GM23338 (cell line): Measurements from ENCODE around the gene KRT222. TPM values are rescaled to one million over a fixed set of nuclear protein-coding genes. Genes with fewer than 3 reads are reported as not detected.
A peak's percentile ranks its signal among the peaks of the same experiment; 100 is the strongest.

Experiments used
- ATAC-seq: fragments of 200-7000 bp; cut with Tn5 transposase; 3 replicates; pipeline ENCODE4 v1.9.1; 2020
- DNase-seq: peaks from one replicate; pipeline ENCODE4 v3.0.0-alpha.2; 2015; ENCODE audit warnings: low spot score
- H2AFZ ChIP-seq: fragments of 200-600 bp; sonication (generic); 2 replicates; pipeline ENCODE4 v1.8.0; 2016; ENCODE audit warnings: antibody characterized with exemption, mild to moderate bottlenecking, moderate library complexity
- H3F3A ChIP-seq: fragments of 200-600 bp; sonication (generic); replicated peaks from 2 replicates; pipeline ENCODE4 v1.8.0; 2017; ENCODE audit warnings: antibody characterized with exemption, mixed run types, low read depth
- H3K27ac ChIP-seq: fragments of 200-600 bp; sonication (generic); 2 replicates; pipeline ENCODE4 v1.6.1; 2016; ENCODE audit warnings: low read depth
- H3K27me3 ChIP-seq: fragments of 200-600 bp; sonication (generic); 2 replicates; pipeline ENCODE4 v1.8.0; 2016; ENCODE audit warnings: mild to moderate bottlenecking, mixed run types, moderate library complexity; ENCODE audit not compliant: insufficient read depth
- H3K36me3 ChIP-seq: fragments of 200-600 bp; sonication (generic); 2 replicates; pipeline ENCODE4 v1.8.0; 2016; ENCODE audit warnings: mild to moderate bottlenecking; ENCODE audit not compliant: insufficient read depth
- H3K4me1 ChIP-seq: fragments of 200-600 bp; sonication (generic); 2 replicates; pipeline ENCODE4 v1.8.0; 2016; ENCODE audit warnings: mild to moderate bottlenecking, moderate library complexity; ENCODE audit not compliant: insufficient read depth
- H3K4me2 ChIP-seq: fragments of 200-600 bp; sonication (generic); 2 replicates; pipeline ENCODE4 v1.7.1; 2017; ENCODE audit warnings: mixed run types
- H3K4me3 ChIP-seq: fragments of 200-600 bp; sonication (generic); 2 replicates; pipeline ENCODE4 v1.6.1; 2016; ENCODE audit warnings: mixed run types
- H3K79me2 ChIP-seq: fragments of 200-600 bp; sonication (generic); replicated peaks from 2 replicates; pipeline ENCODE4 v1.8.0; 2017; ENCODE audit warnings: mild to moderate bottlenecking; ENCODE audit not compliant: insufficient read depth
- H3K9me2 ChIP-seq: fragments of 200-600 bp; sonication (generic); 2 replicates; pipeline ENCODE4 v1.8.0; 2017; ENCODE audit not compliant: insufficient read depth
- H4K20me1 ChIP-seq: fragments of 200-600 bp; sonication (generic); replicated peaks from 2 replicates; pipeline ENCODE4 v1.8.0; 2017; ENCODE audit warnings: mild to moderate bottlenecking; ENCODE audit not compliant: insufficient read depth
- H3K27ac Mint-ChIP-seq: 2 replicates; pipeline ENCODE4 v1.8.0; 2020; ENCODE audit warnings: inconsistent platforms, mild to moderate bottlenecking, moderate library complexity, mixed read lengths
- H3K27me3 Mint-ChIP-seq: 3 replicates; pipeline ENCODE4 v1.8.0; 2022; ENCODE audit warnings: low read depth, mild to moderate bottlenecking, moderate library complexity, mixed read lengths, inconsistent platforms; ENCODE audit not compliant: insufficient read depth, poor library complexity
- H3K36me3 Mint-ChIP-seq: 3 replicates; pipeline ENCODE4 v1.8.0; 2021; ENCODE audit warnings: low read depth, mild to moderate bottlenecking, inconsistent platforms, moderate library complexity, mixed read lengths
- H3K4me1 Mint-ChIP-seq: 3 replicates; pipeline ENCODE4 v1.8.0; 2020; ENCODE audit warnings: mild to moderate bottlenecking, inconsistent platforms, mixed read lengths
- H3K4me3 Mint-ChIP-seq: 3 replicates; pipeline ENCODE4 v1.8.0; 2021; ENCODE audit warnings: moderate library complexity, mild to moderate bottlenecking, inconsistent platforms, mixed read lengths
- H3K9me3 Mint-ChIP-seq: 3 replicates; pipeline ENCODE4 v1.8.0; 2020; ENCODE audit warnings: moderate library complexity, mild to moderate bottlenecking, inconsistent platforms, mixed read lengths
- CREB1 ChIP-seq: fragments of 250-450 bp; sonication (Bioruptor Pico); IDR thresholded peaks from 2 replicates; pipeline ENCODE4 v1.5.0; 2020; ENCODE audit warnings: low read depth, mild to moderate bottlenecking, moderate library complexity
- EZH2phosphoT487 ChIP-seq: fragments of 200-600 bp; sonication (generic); IDR thresholded peaks from one replicate; pipeline ENCODE4 v1.8.1; 2018; ENCODE audit warnings: antibody characterized with exemption; ENCODE audit not compliant: unreplicated experiment
- JUNB ChIP-seq: IDR thresholded peaks from one replicate; pipeline ENCODE4 v1.6.1; 2016; ENCODE audit warnings: antibody characterized with exemption; ENCODE audit not compliant: unreplicated experiment
- NANOG ChIP-seq: IDR thresholded peaks from 2 replicates; pipeline ENCODE4 v1.6.1; 2016; ENCODE audit warnings: antibody characterized with exemption, borderline replicate concordance
- POLR2AphosphoS5 ChIP-seq: IDR thresholded peaks from 2 replicates; pipeline ENCODE4 v1.6.1; 2016; ENCODE audit warnings: antibody characterized with exemption, low read depth
- STAT1 ChIP-seq: IDR thresholded peaks from one replicate; pipeline ENCODE4 v1.6.1; 2016; ENCODE audit warnings: antibody characterized with exemption; ENCODE audit not compliant: unreplicated experiment
- ZNF114 ChIP-seq: fragments of 250-450 bp; sonication (Bioruptor Pico); IDR thresholded peaks from 2 replicates; pipeline ENCODE4 v1.5.0; 2020; ENCODE audit warnings: mild to moderate bottlenecking, moderate library complexity
- ZNF331 ChIP-seq: fragments of 250-450 bp; sonication (Bioruptor Pico); IDR thresholded peaks from 2 replicates; pipeline ENCODE4 v1.5.0; 2020; ENCODE audit warnings: low read depth, mild to moderate bottlenecking, moderate library complexity
- polyA plus RNA-seq: library from polyadenylated mRNA; unstranded; fragments of >200 nt; fragmentation: Nextera tagmentation; extraction: Ambion mirVana; gene quantifications from 2 replicates; pipeline ENCODE4 v1.2.1, GENCODE V29; 2016
- total RNA-seq: library from RNA; depleted of rRNA; stranded (reverse); fragments of >200 nt; shearing (Covaris generic); gene quantifications from 2 replicates; pipeline ENCODE4 v1.2.3, GENCODE V29; 2014
- TF ChIP-seq, protein P1 (sequence below): IDR thresholded peaks from 2 replicates; pipeline ENCODE4 v1.6.1; 2016; ENCODE audit warnings: antibody characterized with exemption
- TF ChIP-seq, protein P2 (sequence below), 2 experiments: fragments of 200-600 bp in 1 of 2; sonication (generic) in 1 of 2; conservative IDR thresholded peaks; 2 replicates each; pipeline versions ENCODE4 v1.5.1 to v1.6.1; 2016 to 2017; ENCODE audit warnings: antibody characterized with exemption in 2 of 2, low read depth in 2 of 2, mild to moderate bottlenecking in 2 of 2, moderate library complexity in 1 of 2
- TF ChIP-seq, protein P3 (sequence below): IDR thresholded peaks from one replicate; pipeline ENCODE4 v1.6.1; 2018; ENCODE audit warnings: antibody characterized with exemption; ENCODE audit not compliant: unreplicated experiment

The KRT222 gene
- total and polyA plus RNA-seq, 2 experiments from 2014 or later = not detected

DNA sequence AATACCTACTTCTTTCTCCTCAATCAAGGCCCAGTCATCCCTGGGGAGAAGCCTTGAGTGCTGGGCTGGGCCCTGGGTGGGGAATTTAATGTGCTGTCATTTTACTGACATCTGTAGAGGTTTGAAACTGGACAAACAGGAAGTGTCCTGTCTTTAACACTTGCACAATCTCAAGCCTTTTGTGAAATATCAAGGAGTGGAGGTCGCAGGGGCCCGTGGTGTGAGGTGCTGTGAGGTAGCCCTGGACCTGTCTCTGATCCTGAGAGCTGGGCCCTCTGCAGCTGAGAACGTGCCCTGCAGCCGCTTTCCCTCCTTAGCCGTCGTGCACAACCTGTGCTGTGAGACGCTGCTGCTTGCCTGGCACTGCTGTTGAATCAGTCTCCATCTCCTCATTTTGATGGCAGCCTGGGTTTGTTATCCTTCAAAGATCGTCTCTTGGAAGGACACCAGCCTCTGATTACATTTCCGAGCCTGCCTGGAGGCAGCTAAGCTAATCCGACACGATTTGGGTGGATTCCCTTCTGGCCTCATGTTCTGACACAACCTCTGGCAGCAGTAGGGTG is 47.2 kb downstream of the KRT222 start:
- H2AFZ ChIP-seq = no peak overlapping the region
- Mint-ChIP-seq H3K4me1 (peaks cover 7% of the 10 kb centered on the region), H3K27me3 (peaks cover 8% of the 10 kb centered on the region), H3K36me3 (no peaks in the 10 kb centered on the region), H3K9me3 (no peaks in the 10 kb centered on the region), H3K4me3 (no peak overlapping the region), H3K27ac (no peak overlapping the region)
- H3K27me3 ChIP-seq = no peaks in the 10 kb centered on the region
- no peaks in the 10 kb centered on the region for H4K20me1 ChIP-seq
- no peak overlapping the region for H3K4me3 ChIP-seq
- DNase-seq (peak; percentile 50), ATAC-seq (peak; percentile 52)
- no peaks in the 10 kb centered on the region for H3K4me1 ChIP-seq
- H3F3A ChIP-seq = no peaks in the 10 kb centered on the region
- no peaks in the 10 kb centered on the region for H3K9me2 ChIP-seq
- TF ChIP-seq, protein P1, sequence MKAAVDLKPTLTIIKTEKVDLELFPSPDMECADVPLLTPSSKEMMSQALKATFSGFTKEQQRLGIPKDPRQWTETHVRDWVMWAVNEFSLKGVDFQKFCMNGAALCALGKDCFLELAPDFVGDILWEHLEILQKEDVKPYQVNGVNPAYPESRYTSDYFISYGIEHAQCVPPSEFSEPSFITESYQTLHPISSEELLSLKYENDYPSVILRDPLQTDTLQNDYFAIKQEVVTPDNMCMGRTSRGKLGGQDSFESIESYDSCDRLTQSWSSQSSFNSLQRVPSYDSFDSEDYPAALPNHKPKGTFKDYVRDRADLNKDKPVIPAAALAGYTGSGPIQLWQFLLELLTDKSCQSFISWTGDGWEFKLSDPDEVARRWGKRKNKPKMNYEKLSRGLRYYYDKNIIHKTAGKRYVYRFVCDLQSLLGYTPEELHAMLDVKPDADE = no peak
- TF ChIP-seq CREB1 (no peak), ZNF331 (CRISPR knock-in tag) (no peak), NANOG (no peak), EZH2phosphoT487 (no peak)
- TF ChIP-seq, protein P2, sequence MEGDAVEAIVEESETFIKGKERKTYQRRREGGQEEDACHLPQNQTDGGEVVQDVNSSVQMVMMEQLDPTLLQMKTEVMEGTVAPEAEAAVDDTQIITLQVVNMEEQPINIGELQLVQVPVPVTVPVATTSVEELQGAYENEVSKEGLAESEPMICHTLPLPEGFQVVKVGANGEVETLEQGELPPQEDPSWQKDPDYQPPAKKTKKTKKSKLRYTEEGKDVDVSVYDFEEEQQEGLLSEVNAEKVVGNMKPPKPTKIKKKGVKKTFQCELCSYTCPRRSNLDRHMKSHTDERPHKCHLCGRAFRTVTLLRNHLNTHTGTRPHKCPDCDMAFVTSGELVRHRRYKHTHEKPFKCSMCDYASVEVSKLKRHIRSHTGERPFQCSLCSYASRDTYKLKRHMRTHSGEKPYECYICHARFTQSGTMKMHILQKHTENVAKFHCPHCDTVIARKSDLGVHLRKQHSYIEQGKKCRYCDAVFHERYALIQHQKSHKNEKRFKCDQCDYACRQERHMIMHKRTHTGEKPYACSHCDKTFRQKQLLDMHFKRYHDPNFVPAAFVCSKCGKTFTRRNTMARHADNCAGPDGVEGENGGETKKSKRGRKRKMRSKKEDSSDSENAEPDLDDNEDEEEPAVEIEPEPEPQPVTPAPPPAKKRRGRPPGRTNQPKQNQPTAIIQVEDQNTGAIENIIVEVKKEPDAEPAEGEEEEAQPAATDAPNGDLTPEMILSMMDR (conservative IDR thresholded peaks at IDR 0.05; ENCODE audit: low read depth in 2 of 2) = no peak; a peak in 1 of 4 replicates
- H3K79me2 ChIP-seq = no peaks in the 10 kb centered on the region
- no peaks in the 10 kb centered on the region for H3K36me3 ChIP-seq
- no peak overlapping the region for H3K4me2 ChIP-seq
- H3K27ac ChIP-seq = no peak overlapping the region

DNA sequence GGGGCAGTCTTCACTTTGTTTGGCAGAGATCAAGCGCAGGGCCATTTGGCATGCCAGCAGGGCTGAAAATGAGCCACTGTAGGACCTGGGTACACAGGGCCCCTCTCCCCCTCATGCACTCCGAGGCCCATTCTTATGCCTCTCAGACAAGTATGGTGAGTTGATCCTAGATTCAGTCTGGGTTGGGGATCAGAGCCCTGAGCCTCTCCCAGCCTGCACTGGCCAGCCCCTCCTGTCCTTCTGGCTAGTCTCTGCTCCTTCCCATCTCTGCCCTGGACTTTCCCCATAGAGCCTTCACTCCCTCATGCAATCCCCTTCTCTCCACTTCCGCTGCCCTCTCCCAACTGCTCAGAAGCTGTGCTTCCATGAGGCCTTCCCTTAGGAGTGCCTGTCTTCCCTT is 48.4 kb downstream of the KRT222 start:
- DNase-seq (no peak), ATAC-seq (no peak)
- Mint-ChIP-seq H3K27ac (no peak overlapping the region), H3K4me3 (no peak overlapping the region), H3K4me1 (peaks cover 7% of the 10 kb centered on the region), H3K9me3 (no peaks in the 10 kb centered on the region), H3K36me3 (no peaks in the 10 kb centered on the region), H3K27me3 (peaks cover 8% of the 10 kb centered on the region)
- Histone ChIP-seq H4K20me1 (no peaks in the 10 kb centered on the region), H3K4me3 (no peak overlapping the region), H3K4me1 (no peaks in the 10 kb centered on the region), H3K36me3 (no peaks in the 10 kb centered on the region), H3K9me2 (no peaks in the 10 kb centered on the region), H3K27me3 (no peaks in the 10 kb centered on the region), H3F3A (no peaks in the 10 kb centered on the region), H3K4me2 (no peak overlapping the region), H3K27ac (no peak overlapping the region), H3K79me2 (no peaks in the 10 kb centered on the region), H2AFZ (no peak overlapping the region)
- TF ChIP-seq POLR2AphosphoS5 (no peak), CREB1 (no peak), JUNB (no peak), ZNF114 (CRISPR knock-in tag) (no peak), ZNF331 (CRISPR knock-in tag) (no peak), STAT1 (no peak)
- TF ChIP-seq, protein P2 (conservative IDR thresholded peaks at IDR 0.05; ENCODE audit: low read depth in 2 of 2) = no peak
- TF ChIP-seq, protein P3, sequence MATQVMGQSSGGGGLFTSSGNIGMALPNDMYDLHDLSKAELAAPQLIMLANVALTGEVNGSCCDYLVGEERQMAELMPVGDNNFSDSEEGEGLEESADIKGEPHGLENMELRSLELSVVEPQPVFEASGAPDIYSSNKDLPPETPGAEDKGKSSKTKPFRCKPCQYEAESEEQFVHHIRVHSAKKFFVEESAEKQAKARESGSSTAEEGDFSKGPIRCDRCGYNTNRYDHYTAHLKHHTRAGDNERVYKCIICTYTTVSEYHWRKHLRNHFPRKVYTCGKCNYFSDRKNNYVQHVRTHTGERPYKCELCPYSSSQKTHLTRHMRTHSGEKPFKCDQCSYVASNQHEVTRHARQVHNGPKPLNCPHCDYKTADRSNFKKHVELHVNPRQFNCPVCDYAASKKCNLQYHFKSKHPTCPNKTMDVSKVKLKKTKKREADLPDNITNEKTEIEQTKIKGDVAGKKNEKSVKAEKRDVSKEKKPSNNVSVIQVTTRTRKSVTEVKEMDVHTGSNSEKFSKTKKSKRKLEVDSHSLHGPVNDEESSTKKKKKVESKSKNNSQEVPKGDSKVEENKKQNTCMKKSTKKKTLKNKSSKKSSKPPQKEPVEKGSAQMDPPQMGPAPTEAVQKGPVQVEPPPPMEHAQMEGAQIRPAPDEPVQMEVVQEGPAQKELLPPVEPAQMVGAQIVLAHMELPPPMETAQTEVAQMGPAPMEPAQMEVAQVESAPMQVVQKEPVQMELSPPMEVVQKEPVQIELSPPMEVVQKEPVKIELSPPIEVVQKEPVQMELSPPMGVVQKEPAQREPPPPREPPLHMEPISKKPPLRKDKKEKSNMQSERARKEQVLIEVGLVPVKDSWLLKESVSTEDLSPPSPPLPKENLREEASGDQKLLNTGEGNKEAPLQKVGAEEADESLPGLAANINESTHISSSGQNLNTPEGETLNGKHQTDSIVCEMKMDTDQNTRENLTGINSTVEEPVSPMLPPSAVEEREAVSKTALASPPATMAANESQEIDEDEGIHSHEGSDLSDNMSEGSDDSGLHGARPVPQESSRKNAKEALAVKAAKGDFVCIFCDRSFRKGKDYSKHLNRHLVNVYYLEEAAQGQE = no peak
